H1 (cell line): Measurements from ENCODE around the gene PITPNC1.

Experiments used
- CEBPB ChIP-seq: IDR thresholded peaks from 2 replicates; pipeline ENCODE4 v1.6.1; 2012; ENCODE audit warnings: low read depth, low read length
- EGR1 ChIP-seq: IDR thresholded peaks from 2 replicates; pipeline ENCODE4 v1.6.1; 2011; ENCODE audit warnings: low read depth, low read length, borderline replicate concordance
- EZH2 ChIP-seq: fragments of 200-600 bp; sonication (generic); IDR thresholded peaks from 2 replicates; pipeline ENCODE4 v1.7.1; 2012; ENCODE audit warnings: low read depth, mild to moderate bottlenecking, moderate library complexity, low read length, inconsistent platforms; ENCODE audit not compliant: severe bottlenecking
- FOSL1 ChIP-seq: IDR thresholded peaks from 2 replicates; pipeline ENCODE4 v1.6.1; 2011; ENCODE audit warnings: mild to moderate bottlenecking, low read depth, low read length, moderate library complexity; ENCODE audit not compliant: insufficient read depth
- JUN ChIP-seq: IDR thresholded peaks from 2 replicates; pipeline ENCODE4 v1.6.1; 2011; ENCODE audit warnings: low read depth, mild to moderate bottlenecking, improper control_type of control experiment, low read length
- JUND ChIP-seq: IDR thresholded peaks from 2 replicates; pipeline ENCODE4 v1.6.1; 2011; ENCODE audit warnings: mild to moderate bottlenecking, improper control_type of control experiment, low read length
- PHF8 ChIP-seq: fragments of 200-600 bp; sonication (generic); conservative IDR thresholded peaks from 2 replicates; pipeline ENCODE4 v1.7.1; 2012; ENCODE audit warnings: low read depth, mild to moderate bottlenecking, inconsistent platforms, low read length, moderate library complexity
- POLR2A ChIP-seq, 2 experiments: IDR thresholded peaks; 1 replicate in 1 of 2; 2 replicates in 1 of 2; pipeline ENCODE4 v1.6.1; 2011; ENCODE audit warnings: low read depth in 2 of 2, low read length in 2 of 2, mild to moderate bottlenecking in 2 of 2; ENCODE audit errors: control extremely low read depth in 1 of 2
- POLR2AphosphoS5 ChIP-seq: IDR thresholded peaks from 2 replicates; pipeline ENCODE4 v1.6.1; 2011; ENCODE audit warnings: low read depth, low read length
- RAD21 ChIP-seq, 2 experiments: IDR thresholded peaks in 1 of 2; conservative IDR thresholded peaks in 1 of 2; 2 replicates each; pipeline ENCODE4 v1.6.1; 2011; ENCODE audit warnings: low read depth in 2 of 2, low read length in 2 of 2, improper control_type of control experiment in 1 of 2, inconsistent platforms in 1 of 2, mild to moderate bottlenecking in 1 of 2, moderate library complexity in 1 of 2
- SAP30 ChIP-seq: fragments of 300-600 bp; sonication (generic); IDR thresholded peaks from 2 replicates; pipeline ENCODE4 v1.7.1; 2012; ENCODE audit warnings: low read length, moderate library complexity, mild to moderate bottlenecking, inconsistent platforms; ENCODE audit not compliant: insufficient read depth, insufficient replicate concordance
- TAF7 ChIP-seq: optimal IDR thresholded peaks from 2 replicates; pipeline ENCODE3; 2011; ENCODE audit warnings: low read depth, mild to moderate bottlenecking, inconsistent platforms, low read length, moderate library complexity, borderline replicate concordance
- TF ChIP-seq, protein P1 (sequence below), 3 experiments: IDR thresholded peaks; 1 replicate in 2 of 3; 2 replicates in 1 of 3; pipeline versions ENCODE4 v1.5.1 to v1.6.1; 2011; ENCODE audit warnings: low read length in 3 of 3, mild to moderate bottlenecking in 3 of 3, inconsistent platforms in 2 of 3, low read depth in 1 of 3, moderate library complexity in 1 of 3; ENCODE audit not compliant: insufficient read depth in 1 of 3; ENCODE audit errors: control extremely low read depth in 1 of 3

DNA sequence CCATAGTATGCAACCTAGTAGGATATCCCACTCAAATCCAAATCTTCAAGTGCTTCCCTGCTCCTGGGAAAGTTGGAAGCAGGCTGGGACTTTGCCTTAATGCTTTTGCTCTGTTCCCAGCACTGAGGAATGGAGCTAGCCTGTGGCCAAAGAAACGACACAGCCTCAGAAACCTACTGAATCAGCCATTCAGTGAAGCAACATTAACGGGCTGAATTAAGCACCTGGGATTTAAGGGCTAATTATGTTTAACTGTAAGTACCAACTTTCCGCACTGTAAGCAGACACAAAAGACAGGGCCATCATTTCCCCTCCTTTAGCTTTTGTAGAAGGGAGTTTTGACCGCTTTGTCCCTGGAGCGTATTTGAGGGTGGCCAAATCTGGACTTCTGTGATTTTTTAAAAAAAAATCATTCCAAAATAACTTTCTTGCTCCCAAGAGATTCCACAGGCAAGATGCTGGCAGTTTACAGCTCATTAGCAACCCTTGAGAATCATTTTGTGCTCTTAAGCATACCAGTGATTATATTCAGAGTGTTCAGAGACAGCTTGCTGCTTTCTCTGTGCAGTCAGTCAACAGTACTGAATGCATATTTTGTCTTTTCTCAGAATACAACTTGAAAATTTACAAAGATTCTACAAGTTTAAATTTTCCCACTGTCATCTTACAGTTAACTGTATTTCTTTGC is 323.1 kb downstream of the PITPNC1 start:
- TF ChIP-seq CEBPB (no peak), EZH2 (no peak), POLR2A (IDR thresholded peaks at IDR 0.05; ENCODE audit: control extremely low read depth in 1 of 2, low read depth in 2 of 2, low read length in 2 of 2) (no peak), JUND (no peak), FOSL1 (no peak), EGR1 (no peak), POLR2AphosphoS5 (no peak), RAD21 (IDR thresholded peaks at IDR 0.05 in 1 of 2, conservative IDR thresholded peaks at IDR 0.05 in 1 of 2; ENCODE audit: low read depth in 2 of 2, low read length in 2 of 2) (no peak), JUN (no peak), SAP30 (no peak), PHF8 (no peak), TAF7 (no peak)
- TF ChIP-seq, protein P1, sequence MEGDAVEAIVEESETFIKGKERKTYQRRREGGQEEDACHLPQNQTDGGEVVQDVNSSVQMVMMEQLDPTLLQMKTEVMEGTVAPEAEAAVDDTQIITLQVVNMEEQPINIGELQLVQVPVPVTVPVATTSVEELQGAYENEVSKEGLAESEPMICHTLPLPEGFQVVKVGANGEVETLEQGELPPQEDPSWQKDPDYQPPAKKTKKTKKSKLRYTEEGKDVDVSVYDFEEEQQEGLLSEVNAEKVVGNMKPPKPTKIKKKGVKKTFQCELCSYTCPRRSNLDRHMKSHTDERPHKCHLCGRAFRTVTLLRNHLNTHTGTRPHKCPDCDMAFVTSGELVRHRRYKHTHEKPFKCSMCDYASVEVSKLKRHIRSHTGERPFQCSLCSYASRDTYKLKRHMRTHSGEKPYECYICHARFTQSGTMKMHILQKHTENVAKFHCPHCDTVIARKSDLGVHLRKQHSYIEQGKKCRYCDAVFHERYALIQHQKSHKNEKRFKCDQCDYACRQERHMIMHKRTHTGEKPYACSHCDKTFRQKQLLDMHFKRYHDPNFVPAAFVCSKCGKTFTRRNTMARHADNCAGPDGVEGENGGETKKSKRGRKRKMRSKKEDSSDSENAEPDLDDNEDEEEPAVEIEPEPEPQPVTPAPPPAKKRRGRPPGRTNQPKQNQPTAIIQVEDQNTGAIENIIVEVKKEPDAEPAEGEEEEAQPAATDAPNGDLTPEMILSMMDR (IDR thresholded peaks at IDR 0.05; ENCODE audit: control extremely low read depth in 1 of 3, insufficient read depth in 1 of 3, low read depth in 1 of 3, low read length in 3 of 3), result no peak
